HEK293 (cell line): Measurements from ENCODE around the gene SEMA4F.

Experiments used
- CTCF ChIA-PET: fragments of 350-600 bp; formaldehyde crosslinking; extraction: SDS; loops from one replicate; lab custom pipeline; 2021; ENCODE audit warnings: antibody characterized with exemption; lab: Yijun Ruan, JAX
- POLR2A ChIA-PET: fragments of 300-600 bp; formaldehyde crosslinking; extraction: SDS; loops from one replicate; lab custom pipeline; 2020; ENCODE audit warnings: antibody characterized with exemption, inconsistent platforms; lab: Yijun Ruan, JAX
- H3K27ac ChIP-seq: fragments of 200-500 bp; sonication (Bioruptor generic); 2 replicates; pipeline ENCODE4 v1.5.1; 2014; ENCODE audit warnings: low read depth, low read length, control low read depth, inconsistent platforms; ENCODE audit errors: extremely low read depth
- H3K36me3 ChIP-seq, 2 experiments: fragments of 200-500 bp in 1 of 2; sonication (Bioruptor generic) in 1 of 2; 1 replicate in 1 of 2; 2 replicates in 1 of 2; pipeline ENCODE4 v1.5.1; 2014 to 2017; ENCODE audit warnings: inconsistent platforms in 2 of 2, low read length in 2 of 2; ENCODE audit not compliant: control insufficient read depth in 2 of 2, insufficient read depth in 1 of 2
- H3K4me1 ChIP-seq: fragments of 200-500 bp; sonication (Bioruptor generic); 2 replicates; pipeline ENCODE4 v1.5.1; 2014; ENCODE audit warnings: mild to moderate bottlenecking, low read length, inconsistent platforms; ENCODE audit not compliant: control insufficient read depth, insufficient read depth
- H3K4me3 ChIP-seq: 2 replicates; pipeline ENCODE4 v1.5.1; 2011; ENCODE audit warnings: low read depth, mild to moderate bottlenecking, control low read depth, low read length, moderate library complexity
- H3K9me3 ChIP-seq: fragments of 200-500 bp; sonication (Bioruptor generic); 2 replicates; pipeline ENCODE4 v1.5.1; 2014; ENCODE audit warnings: low read depth, low read length, inconsistent platforms; ENCODE audit not compliant: control insufficient read depth, insufficient read depth
- BCL11B ChIP-seq: fragments of 450-650 bp; formaldehyde crosslinking; IDR thresholded peaks from 2 replicates; pipeline ENCODE4 v1.5.1; 2016; ENCODE audit warnings: low read depth, missing biosample characterization, missing genetic modification characterization
- GLIS2 ChIP-seq: fragments of 450-650 bp; formaldehyde crosslinking; IDR thresholded peaks from 2 replicates; pipeline ENCODE4 v1.5.1; 2016; ENCODE audit warnings: missing biosample characterization, missing genetic modification characterization
- MEIS1 ChIP-seq: sonication (generic); formaldehyde crosslinking; IDR thresholded peaks from 2 replicates; pipeline ENCODE4 v1.8.1; 2022; ENCODE audit warnings: missing genetic modification reagents, mild to moderate bottlenecking, borderline replicate concordance
- REPIN1 ChIP-seq: fragments of 450-650 bp; formaldehyde crosslinking; IDR thresholded peaks from 2 replicates; pipeline ENCODE4 v1.5.1; 2017; ENCODE audit warnings: missing biosample characterization, missing genetic modification characterization, low read depth
- TRIM28 ChIP-seq: IDR thresholded peaks from 2 replicates; pipeline ENCODE4 v1.6.1; 2011; ENCODE audit warnings: low read length, control low read depth, borderline replicate concordance
- ZNF184 ChIP-seq: fragments of 450-650 bp; IDR thresholded peaks from 2 replicates; pipeline ENCODE4 v1.5.1; 2018; ENCODE audit warnings: missing biosample characterization, mild to moderate bottlenecking, missing genetic modification characterization
- ZNF202 ChIP-seq: fragments of 450-650 bp; formaldehyde crosslinking; IDR thresholded peaks from 2 replicates; pipeline ENCODE4 v1.5.1; 2016; ENCODE audit warnings: missing biosample characterization, missing genetic modification characterization, borderline replicate concordance
- ZNF292 ChIP-seq: fragments of 450-650 bp; formaldehyde crosslinking; IDR thresholded peaks from 2 replicates; pipeline ENCODE4 v1.5.1; 2016; ENCODE audit warnings: low read depth, missing biosample characterization, missing genetic modification characterization, borderline replicate concordance
- ZNF426 ChIP-seq: fragments of 450-650 bp; formaldehyde crosslinking; IDR thresholded peaks from 2 replicates; pipeline ENCODE4 v1.5.1; 2017; ENCODE audit warnings: missing biosample characterization, missing genetic modification characterization, mild to moderate bottlenecking, inconsistent platforms, moderate library complexity
- ZNF521 ChIP-seq: fragments of 450-650 bp; formaldehyde crosslinking; IDR thresholded peaks from 2 replicates; pipeline ENCODE4 v1.5.1; 2017; ENCODE audit warnings: missing biosample characterization, mild to moderate bottlenecking, missing genetic modification characterization
- ZNF548 ChIP-seq: fragments of 450-650 bp; formaldehyde crosslinking; IDR thresholded peaks from 2 replicates; pipeline ENCODE4 v1.5.1; 2016; ENCODE audit warnings: missing biosample characterization, missing genetic modification characterization
- ZNF555 ChIP-seq: fragments of 450-650 bp; formaldehyde crosslinking; conservative IDR thresholded peaks from 2 replicates; pipeline ENCODE4 v1.5.1; 2017; ENCODE audit warnings: missing biosample characterization, mild to moderate bottlenecking, missing genetic modification characterization, inconsistent platforms
- ZNF560 ChIP-seq: fragments of 450-650 bp; formaldehyde crosslinking; IDR thresholded peaks from 2 replicates; pipeline ENCODE4 v1.5.1; 2017; ENCODE audit warnings: missing biosample characterization, missing genetic modification characterization, borderline replicate concordance
- ZNF626 ChIP-seq: fragments of 450-650 bp; sonication (Bioruptor Pico); formaldehyde crosslinking; IDR thresholded peaks from 2 replicates; pipeline ENCODE4 v1.5.1; 2018; ENCODE audit warnings: missing biosample characterization, missing genetic modification characterization, inconsistent platforms
- ZNF629 ChIP-seq: fragments of 450-650 bp; formaldehyde crosslinking; IDR thresholded peaks from 2 replicates; pipeline ENCODE4 v1.5.1; 2017; ENCODE audit warnings: missing biosample characterization, missing genetic modification characterization
- ZNF658 ChIP-seq: fragments of 450-650 bp; formaldehyde crosslinking; IDR thresholded peaks from 2 replicates; pipeline ENCODE4; 2016; ENCODE audit warnings: missing biosample characterization, missing genetic modification characterization
- ZNF664 ChIP-seq: fragments of 450-650 bp; formaldehyde crosslinking; IDR thresholded peaks from 2 replicates; pipeline ENCODE4 v1.5.1; 2016; ENCODE audit warnings: missing biosample characterization, missing genetic modification characterization
- TF ChIP-seq, protein P1 (sequence below): fragments of 450-650 bp; formaldehyde crosslinking; optimal IDR thresholded peaks from 2 replicates; pipeline ENCODE3; 2016; ENCODE audit warnings: missing biosample characterization, mild to moderate bottlenecking, missing genetic modification characterization
- TF ChIP-seq, protein P2 (sequence below): fragments of 450-650 bp; formaldehyde crosslinking; IDR thresholded peaks from 2 replicates; pipeline ENCODE4 v1.5.1; 2016; ENCODE audit warnings: missing biosample characterization, missing genetic modification characterization
- TF ChIP-seq, protein P3 (sequence below): fragments of 450-650 bp; formaldehyde crosslinking; IDR thresholded peaks from 2 replicates; pipeline ENCODE4 v1.5.1; 2016; ENCODE audit warnings: missing biosample characterization, missing genetic modification characterization
- TF ChIP-seq, protein P4 (sequence below): fragments of 450-650 bp; formaldehyde crosslinking; IDR thresholded peaks from 2 replicates; pipeline ENCODE4 v1.5.1; 2017; ENCODE audit warnings: missing biosample characterization, missing genetic modification characterization
- TF ChIP-seq, protein P5 (sequence below): fragments of 450-650 bp; formaldehyde crosslinking; IDR thresholded peaks from 2 replicates; pipeline ENCODE4 v1.5.1; 2016; ENCODE audit warnings: missing biosample characterization, missing genetic modification characterization, low read depth

The SEMA4F gene

DNA sequence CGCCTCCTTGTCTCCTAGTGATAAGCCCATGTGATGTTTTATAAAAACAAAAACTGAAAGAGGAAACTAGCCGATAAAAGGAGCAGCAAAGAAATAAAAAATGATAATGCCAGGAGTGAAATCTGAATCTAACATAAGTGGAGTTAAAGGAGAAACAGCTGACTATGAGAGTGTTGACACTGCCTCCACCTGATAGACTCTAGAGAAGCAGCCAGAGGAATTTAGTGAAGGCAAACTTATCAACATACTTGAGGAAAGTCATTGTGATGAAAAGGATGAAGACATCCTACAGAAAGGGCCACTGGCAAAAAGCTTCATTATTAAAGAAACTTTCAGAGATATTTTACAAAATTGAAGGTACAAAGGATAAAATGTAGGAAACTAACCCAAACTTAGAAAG lies 7.8 kb upstream of the SEMA4F start:
- Histone ChIP-seq H3K4me1 (no peaks in the 10 kb centered on the region), H3K27ac (no peak overlapping the region), H3K36me3 (no peaks in the 10 kb centered on the region), H3K9me3 (no peaks in the 10 kb centered on the region), H3K4me3 (no peak overlapping the region)
- ChIA-PET CTCF (interaction anchor here (0.5 to 1.5 kb wide), 5 partner anchors 33 to 182 kb away, joined by 3 to 4 read pairs (median 3); no protein-coding TSS in a partner anchor), POLR2A (no interaction called here)
- TF ChIP-seq REPIN1 (tag by site-specific recombination) (no peak), BCL11B (no peak), ZNF521 (tag by site-specific recombination) (no peak), ZNF560 (tag by site-specific recombination) (no peak), ZNF626 (tag by site-specific recombination) (no peak), ZNF426 (tag by site-specific recombination) (no peak), ZNF548 (tag by site-specific recombination) (no peak), ZNF202 (no peak), ZNF664 (tag by site-specific recombination) (no peak), GLIS2 (no peak)
- TF ChIP-seq, protein P1, sequence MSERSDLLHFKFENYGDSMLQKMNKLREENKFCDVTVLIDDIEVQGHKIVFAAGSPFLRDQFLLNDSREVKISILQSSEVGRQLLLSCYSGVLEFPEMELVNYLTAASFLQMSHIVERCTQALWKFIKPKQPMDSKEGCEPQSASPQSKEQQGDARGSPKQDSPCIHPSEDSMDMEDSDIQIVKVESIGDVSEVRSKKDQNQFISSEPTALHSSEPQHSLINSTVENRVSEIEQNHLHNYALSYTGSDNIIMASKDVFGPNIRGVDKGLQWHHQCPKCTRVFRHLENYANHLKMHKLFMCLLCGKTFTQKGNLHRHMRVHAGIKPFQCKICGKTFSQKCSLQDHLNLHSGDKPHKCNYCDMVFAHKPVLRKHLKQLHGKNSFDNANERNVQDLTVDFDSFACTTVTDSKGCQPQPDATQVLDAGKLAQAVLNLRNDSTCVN (tag by site-specific recombination), result no peak
- TF ChIP-seq, protein P2, sequence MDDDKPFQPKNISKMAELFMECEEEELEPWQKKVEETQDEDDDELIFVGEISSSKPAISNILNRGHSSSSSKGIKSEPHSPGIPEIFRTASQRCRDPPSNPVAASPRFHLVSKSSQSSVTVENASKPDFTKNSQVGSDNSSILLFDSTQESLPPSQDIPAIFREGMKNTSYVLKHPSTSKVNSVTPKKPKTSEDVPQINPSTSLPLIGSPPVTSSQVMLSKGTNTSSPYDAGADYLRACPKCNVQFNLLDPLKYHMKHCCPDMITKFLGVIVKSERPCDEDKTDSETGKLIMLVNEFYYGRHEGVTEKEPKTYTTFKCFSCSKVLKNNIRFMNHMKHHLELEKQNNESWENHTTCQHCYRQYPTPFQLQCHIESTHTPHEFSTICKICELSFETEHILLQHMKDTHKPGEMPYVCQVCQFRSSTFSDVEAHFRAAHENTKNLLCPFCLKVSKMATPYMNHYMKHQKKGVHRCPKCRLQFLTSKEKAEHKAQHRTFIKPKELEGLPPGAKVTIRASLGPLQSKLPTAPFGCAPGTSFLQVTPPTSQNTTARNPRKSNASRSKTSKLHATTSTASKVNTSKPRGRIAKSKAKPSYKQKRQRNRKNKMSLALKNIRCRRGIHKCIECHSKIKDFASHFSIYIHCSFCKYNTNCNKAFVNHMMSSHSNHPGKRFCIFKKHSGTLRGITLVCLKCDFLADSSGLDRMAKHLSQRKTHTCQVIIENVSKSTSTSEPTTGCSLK (tag by site-specific recombination), result no peak
- TF ChIP-seq, protein P3, sequence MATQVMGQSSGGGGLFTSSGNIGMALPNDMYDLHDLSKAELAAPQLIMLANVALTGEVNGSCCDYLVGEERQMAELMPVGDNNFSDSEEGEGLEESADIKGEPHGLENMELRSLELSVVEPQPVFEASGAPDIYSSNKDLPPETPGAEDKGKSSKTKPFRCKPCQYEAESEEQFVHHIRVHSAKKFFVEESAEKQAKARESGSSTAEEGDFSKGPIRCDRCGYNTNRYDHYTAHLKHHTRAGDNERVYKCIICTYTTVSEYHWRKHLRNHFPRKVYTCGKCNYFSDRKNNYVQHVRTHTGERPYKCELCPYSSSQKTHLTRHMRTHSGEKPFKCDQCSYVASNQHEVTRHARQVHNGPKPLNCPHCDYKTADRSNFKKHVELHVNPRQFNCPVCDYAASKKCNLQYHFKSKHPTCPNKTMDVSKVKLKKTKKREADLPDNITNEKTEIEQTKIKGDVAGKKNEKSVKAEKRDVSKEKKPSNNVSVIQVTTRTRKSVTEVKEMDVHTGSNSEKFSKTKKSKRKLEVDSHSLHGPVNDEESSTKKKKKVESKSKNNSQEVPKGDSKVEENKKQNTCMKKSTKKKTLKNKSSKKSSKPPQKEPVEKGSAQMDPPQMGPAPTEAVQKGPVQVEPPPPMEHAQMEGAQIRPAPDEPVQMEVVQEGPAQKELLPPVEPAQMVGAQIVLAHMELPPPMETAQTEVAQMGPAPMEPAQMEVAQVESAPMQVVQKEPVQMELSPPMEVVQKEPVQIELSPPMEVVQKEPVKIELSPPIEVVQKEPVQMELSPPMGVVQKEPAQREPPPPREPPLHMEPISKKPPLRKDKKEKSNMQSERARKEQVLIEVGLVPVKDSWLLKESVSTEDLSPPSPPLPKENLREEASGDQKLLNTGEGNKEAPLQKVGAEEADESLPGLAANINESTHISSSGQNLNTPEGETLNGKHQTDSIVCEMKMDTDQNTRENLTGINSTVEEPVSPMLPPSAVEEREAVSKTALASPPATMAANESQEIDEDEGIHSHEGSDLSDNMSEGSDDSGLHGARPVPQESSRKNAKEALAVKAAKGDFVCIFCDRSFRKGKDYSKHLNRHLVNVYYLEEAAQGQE (tag by site-specific recombination), result no peak
- TF ChIP-seq, protein P4, sequence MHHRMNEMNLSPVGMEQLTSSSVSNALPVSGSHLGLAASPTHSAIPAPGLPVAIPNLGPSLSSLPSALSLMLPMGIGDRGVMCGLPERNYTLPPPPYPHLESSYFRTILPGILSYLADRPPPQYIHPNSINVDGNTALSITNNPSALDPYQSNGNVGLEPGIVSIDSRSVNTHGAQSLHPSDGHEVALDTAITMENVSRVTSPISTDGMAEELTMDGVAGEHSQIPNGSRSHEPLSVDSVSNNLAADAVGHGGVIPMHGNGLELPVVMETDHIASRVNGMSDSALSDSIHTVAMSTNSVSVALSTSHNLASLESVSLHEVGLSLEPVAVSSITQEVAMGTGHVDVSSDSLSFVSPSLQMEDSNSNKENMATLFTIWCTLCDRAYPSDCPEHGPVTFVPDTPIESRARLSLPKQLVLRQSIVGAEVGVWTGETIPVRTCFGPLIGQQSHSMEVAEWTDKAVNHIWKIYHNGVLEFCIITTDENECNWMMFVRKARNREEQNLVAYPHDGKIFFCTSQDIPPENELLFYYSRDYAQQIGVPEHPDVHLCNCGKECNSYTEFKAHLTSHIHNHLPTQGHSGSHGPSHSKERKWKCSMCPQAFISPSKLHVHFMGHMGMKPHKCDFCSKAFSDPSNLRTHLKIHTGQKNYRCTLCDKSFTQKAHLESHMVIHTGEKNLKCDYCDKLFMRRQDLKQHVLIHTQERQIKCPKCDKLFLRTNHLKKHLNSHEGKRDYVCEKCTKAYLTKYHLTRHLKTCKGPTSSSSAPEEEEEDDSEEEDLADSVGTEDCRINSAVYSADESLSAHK (tag by site-specific recombination), result no peak

DNA sequence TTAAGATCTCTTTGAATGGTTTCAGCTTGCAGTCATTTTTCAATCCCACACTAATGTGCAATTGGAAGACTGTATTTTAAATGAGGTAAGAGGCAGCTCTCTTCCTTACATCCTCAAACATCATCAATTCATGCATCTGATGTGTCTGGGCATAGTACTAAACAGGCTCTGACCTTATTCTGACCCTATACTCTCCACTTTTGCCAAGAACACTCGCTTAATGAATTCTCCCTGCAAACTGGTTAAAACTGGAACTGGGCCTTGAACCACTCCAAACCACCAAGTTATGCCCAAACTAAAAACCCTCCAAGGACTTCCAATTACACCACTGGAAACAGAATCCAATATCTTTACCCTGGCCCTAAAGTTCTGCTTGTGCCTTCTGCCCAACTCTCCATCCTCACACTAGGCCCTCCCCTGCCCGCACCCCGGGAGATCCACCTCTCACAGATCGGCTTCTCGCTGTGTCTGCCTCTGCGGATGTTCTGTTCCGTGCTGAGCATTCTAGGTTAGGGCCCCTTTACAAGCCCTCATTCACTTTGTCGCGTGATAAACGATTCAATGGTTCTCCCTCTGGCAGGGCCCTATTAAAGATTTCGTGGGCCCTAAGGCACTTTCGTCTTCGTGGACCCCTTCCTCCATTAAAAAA lies 7.1 kb upstream of the SEMA4F start:
- Histone ChIP-seq H3K36me3 (no peaks in the 10 kb centered on the region), H3K4me3 (no peak overlapping the region), H3K27ac (no peak overlapping the region), H3K4me1 (no peaks in the 10 kb centered on the region), H3K9me3 (no peaks in the 10 kb centered on the region)
- ChIA-PET POLR2A (no interaction called here), CTCF (interaction anchor here (0.6 to 1.5 kb wide), 2 partner anchors 57 to 182 kb away, joined by 3 read pairs; no protein-coding TSS in a partner anchor)
- TF ChIP-seq ZNF658 (tag by site-specific recombination), result no peak
- TF ChIP-seq, protein P5, sequence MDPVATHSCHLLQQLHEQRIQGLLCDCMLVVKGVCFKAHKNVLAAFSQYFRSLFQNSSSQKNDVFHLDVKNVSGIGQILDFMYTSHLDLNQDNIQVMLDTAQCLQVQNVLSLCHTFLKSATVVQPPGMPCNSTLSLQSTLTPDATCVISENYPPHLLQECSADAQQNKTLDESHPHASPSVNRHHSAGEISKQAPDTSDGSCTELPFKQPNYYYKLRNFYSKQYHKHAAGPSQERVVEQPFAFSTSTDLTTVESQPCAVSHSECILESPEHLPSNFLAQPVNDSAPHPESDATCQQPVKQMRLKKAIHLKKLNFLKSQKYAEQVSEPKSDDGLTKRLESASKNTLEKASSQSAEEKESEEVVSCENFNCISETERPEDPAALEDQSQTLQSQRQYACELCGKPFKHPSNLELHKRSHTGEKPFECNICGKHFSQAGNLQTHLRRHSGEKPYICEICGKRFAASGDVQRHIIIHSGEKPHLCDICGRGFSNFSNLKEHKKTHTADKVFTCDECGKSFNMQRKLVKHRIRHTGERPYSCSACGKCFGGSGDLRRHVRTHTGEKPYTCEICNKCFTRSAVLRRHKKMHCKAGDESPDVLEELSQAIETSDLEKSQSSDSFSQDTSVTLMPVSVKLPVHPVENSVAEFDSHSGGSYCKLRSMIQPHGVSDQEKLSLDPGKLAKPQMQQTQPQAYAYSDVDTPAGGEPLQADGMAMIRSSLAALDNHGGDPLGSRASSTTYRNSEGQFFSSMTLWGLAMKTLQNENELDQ (tag by site-specific recombination), result no peak
- TF ChIP-seq ZNF555, result no peak
- TF ChIP-seq ZNF548 (tag by site-specific recombination), result no peak
- no peak for TF ChIP-seq TRIM28
- TF ChIP-seq ZNF292 (tag by site-specific recombination), result no peak
- no peak for TF ChIP-seq ZNF426 (tag by site-specific recombination)
- TF ChIP-seq ZNF184 (tag by site-specific recombination), result no peak
- TF ChIP-seq MEIS1, result no peak
- no peak for TF ChIP-seq ZNF629 (tag by site-specific recombination)
